ENCODE results near the gene SRBD1.
A peak's percentile ranks its signal among the peaks of the same experiment; 100 is the strongest.

The SRBD1 gene

DNA sequence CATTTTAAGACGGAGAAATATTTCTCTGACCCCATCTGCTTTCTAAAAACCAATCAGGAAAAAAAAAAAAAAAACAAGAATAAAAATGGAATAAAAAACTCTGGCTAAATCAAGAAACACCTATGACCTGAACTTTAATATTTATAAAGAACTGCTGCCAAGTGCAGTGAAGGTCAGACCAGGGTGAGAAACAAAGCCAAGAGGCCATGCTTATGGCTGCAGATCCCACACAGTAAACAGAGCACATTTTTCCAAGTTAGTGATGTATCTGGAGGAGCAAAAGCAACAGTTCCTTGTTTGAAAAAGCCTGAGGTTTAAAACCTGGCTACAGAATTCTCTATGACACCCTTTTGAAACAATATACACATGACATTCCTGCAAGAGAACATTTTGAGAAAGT, 242.3 kb downstream of the SRBD1 start:
- H3K4me3 ChIP-seq (replicated peaks; ENCODE audit: low read depth, low read length) = no peak overlapping the region
- TF ChIP-seq, protein P1, sequence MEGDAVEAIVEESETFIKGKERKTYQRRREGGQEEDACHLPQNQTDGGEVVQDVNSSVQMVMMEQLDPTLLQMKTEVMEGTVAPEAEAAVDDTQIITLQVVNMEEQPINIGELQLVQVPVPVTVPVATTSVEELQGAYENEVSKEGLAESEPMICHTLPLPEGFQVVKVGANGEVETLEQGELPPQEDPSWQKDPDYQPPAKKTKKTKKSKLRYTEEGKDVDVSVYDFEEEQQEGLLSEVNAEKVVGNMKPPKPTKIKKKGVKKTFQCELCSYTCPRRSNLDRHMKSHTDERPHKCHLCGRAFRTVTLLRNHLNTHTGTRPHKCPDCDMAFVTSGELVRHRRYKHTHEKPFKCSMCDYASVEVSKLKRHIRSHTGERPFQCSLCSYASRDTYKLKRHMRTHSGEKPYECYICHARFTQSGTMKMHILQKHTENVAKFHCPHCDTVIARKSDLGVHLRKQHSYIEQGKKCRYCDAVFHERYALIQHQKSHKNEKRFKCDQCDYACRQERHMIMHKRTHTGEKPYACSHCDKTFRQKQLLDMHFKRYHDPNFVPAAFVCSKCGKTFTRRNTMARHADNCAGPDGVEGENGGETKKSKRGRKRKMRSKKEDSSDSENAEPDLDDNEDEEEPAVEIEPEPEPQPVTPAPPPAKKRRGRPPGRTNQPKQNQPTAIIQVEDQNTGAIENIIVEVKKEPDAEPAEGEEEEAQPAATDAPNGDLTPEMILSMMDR (IDR thresholded peaks at IDR 0.05; ENCODE audit: low read depth, low read length, missing control alignments) = no peak
- no peak for DNase-seq (ENCODE audit: extremely low read depth, low read depth)

DNA sequence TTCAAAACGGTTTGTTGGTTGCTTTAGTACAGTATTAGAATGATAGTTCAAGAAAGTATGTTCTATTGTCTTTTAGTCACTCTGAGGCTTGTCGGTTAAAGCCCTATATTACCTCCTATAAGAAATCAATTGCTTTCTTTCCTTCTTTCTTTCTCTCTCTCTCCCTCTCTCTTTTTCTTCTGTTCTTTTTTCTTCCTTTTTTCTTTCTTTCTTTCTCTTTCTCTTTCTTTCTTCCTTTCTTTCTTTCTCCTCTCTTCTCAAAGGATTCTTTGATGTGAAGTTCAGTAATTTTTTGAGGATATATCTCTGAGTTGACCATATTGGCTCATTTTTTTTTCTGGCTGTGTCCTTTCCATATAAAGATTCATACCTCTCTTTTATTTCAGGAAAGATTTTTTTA, 249.4 kb downstream of the SRBD1 start:
- TF ChIP-seq, protein P1 (IDR thresholded peaks at IDR 0.05; ENCODE audit: low read depth, low read length, missing control alignments) = no peak
- no peak overlapping the region for H3K4me3 ChIP-seq (replicated peaks; ENCODE audit: low read depth, low read length)
- no peak for DNase-seq (ENCODE audit: extremely low read depth, low read depth)

DNA sequence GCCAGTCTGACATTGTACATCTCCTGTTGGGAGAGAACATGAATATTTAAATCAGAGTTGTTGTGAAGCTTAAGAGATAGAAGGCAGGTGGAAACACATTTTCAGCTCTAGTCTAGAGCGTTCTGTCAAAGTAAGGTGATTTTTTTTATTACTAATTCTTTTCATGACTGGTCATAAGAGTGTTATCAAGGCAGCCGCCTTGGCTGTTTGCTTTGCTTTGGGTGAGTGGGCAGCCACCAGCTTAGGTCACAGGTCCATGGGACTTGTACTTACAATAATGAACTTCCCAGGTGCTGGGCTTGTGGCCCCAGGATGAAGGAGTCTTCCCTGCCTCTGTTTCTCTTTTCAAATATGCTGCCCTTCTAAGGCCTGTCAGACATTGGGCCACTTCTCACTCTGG, 256.3 kb downstream of the SRBD1 start:
- TF ChIP-seq, protein P1 (IDR thresholded peaks at IDR 0.05; ENCODE audit: low read depth, low read length, missing control alignments) = no peak
- DNase-seq (ENCODE audit: extremely low read depth, low read depth) = no peak
- no peak overlapping the region for H3K4me3 ChIP-seq (replicated peaks; ENCODE audit: low read depth, low read length)

DNA sequence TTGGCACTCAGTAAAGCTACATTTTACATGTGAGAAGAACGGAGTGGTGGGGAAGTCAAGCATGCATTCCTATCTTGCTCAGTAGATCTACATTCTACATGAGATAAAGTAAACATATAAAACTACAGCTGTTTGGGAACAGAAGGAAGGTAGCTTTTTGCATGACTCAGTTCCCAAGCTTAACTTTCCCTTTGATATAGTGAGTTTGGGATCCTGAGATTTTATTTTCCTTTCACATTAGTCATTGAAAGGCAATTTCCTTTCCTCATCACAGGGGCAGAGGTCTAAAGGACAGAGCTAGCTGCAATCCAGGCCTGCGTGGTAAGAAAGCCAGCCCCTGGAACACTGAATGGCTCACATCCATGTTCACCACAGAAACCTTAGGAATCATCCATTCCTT, 257.2 kb downstream of the SRBD1 start:
- peak; percentile 72 for DNase-seq (ENCODE audit: extremely low read depth, low read depth)
- TF ChIP-seq, protein P1 (IDR thresholded peaks at IDR 0.05; ENCODE audit: low read depth, low read length, missing control alignments) = no peak
- no peak overlapping the region for H3K4me3 ChIP-seq (replicated peaks; ENCODE audit: low read depth, low read length)

DNA sequence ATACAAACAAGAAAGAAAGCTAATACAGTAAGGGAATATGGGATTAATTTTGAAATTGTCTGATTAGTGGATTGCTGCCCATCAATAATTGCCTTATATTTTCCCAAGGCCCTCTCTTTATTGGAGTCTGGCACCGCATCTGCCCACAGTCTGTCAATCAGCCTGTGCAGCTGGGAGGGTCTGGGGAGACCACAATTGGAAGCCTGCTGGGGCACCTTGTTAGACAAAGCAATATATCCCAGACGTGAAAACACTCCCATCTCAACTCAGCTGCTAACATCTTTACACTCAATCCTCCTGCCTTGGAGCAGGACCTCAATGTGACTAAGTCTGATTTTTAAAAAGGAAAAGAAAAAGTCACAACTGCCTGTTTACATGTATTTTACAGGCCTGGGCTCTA, 258.6 kb downstream of the SRBD1 start:
- no peak overlapping the region for H3K4me3 ChIP-seq (replicated peaks; ENCODE audit: low read depth, low read length)
- no peak for DNase-seq (ENCODE audit: extremely low read depth, low read depth)
- TF ChIP-seq, protein P1 (IDR thresholded peaks at IDR 0.05; ENCODE audit: low read depth, low read length, missing control alignments) = no peak

DNA sequence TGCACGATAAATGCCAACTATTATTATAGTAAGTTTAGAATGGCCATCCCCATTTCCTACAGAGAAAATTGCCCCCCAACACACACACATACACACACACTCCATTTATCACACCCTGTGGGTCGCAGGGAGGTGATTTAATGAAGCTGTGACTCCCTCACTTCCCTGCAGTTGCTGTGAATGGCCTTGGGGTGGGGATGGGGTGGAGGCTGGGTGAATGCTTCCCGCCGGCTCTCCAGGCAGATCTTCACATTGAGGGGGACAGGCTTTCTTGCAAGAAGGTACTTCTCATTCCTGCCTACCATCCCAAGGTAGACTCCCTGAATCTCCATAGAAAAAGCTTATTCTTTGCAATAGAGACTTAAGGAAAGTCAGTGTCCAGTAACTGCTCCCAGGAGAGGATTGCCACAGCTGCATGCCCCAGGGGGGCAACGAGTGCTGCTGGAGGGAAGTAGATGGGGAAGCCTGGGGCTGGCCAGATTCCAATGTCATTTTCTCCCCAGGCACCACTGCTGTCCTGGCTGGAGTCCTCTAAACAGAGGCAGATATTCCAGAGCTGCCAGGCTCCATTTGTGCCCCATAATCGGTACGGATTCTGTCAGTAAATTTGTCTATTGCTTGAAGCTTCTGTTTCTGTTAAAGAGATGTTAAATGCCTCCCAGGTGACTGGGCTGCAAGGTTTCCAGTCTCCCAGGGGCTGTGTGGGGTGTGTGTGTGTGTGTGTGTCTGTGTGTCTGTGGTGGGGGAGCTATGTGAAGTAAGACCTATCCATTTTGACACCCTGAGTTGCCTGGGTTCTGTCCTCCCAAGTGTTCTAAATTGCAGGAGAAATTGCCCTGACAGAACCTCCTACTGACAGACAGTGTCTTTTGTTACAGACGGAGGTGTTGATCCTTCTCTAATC, 265.5 kb downstream of the SRBD1 start:
- no peak overlapping the region for H3K4me3 ChIP-seq (replicated peaks; ENCODE audit: low read depth, low read length)
- no peak for DNase-seq (ENCODE audit: extremely low read depth, low read depth)

More for the DNA sequence above, 265.5 kb downstream of the SRBD1 start:
- TF ChIP-seq, protein P1 (IDR thresholded peaks at IDR 0.05; ENCODE audit: low read depth, low read length, missing control alignments) = peak; percentile 3

Data from HFF-Myc (cell line).